ENCODE data around the gene SETD7.
"Not testable (repeated sequence)": the region's sequence is repeated elsewhere in the genome, so short reads cannot be mapped to it uniquely, and the experiment has no call there.

SETD7 gene

GRCh38 chr4:139470997-139471665, 84.9 kb downstream of the SETD7 start:
- H3K9me3 ChIP-seq (ENCODE audit: control insufficient read depth in 1 of 2, low read length in 2 of 2) = peaks cover 0 to 3% of the 10 kb centered on the region in 2 donors
- H3K27ac ChIP-seq (ENCODE audit: low read depth, low read length) = no peak overlapping the region
- no peak overlapping the region for H3K4me3 ChIP-seq (ENCODE audit: low read depth in 1 of 2, low read length in 2 of 2)
- H3K36me3 ChIP-seq (ENCODE audit: control insufficient read depth in 1 of 2, insufficient read depth in 2 of 2, low read length in 2 of 2) = peaks cover 0 to 12% of the 10 kb centered on the region in 2 donors
- no peaks in the 10 kb centered on the region for H3K27me3 ChIP-seq (ENCODE audit: control insufficient read depth in 1 of 2, insufficient read depth in 2 of 2, low read length in 2 of 2)
- H3K9ac ChIP-seq (ENCODE audit: low read depth in 1 of 2, low read length in 2 of 2) = no peak overlapping the region
- peaks cover 0 to 4% of the 10 kb centered on the region in 2 donors for H3K4me1 ChIP-seq (ENCODE audit: control insufficient read depth in 1 of 2, insufficient read depth in 2 of 2, low read length in 2 of 2)

GRCh38 chr4:139470295-139470694, 85.7 kb downstream of the SETD7 start:
- no peak overlapping the region for H3K27ac ChIP-seq (ENCODE audit: low read depth, low read length)
- peaks cover 0 to 4% of the 10 kb centered on the region in 2 donors for H3K4me1 ChIP-seq (ENCODE audit: control insufficient read depth in 1 of 2, insufficient read depth in 2 of 2, low read length in 2 of 2)
- no peak overlapping the region for H3K4me3 ChIP-seq (ENCODE audit: low read depth in 1 of 2, low read length in 2 of 2)
- H3K27me3 ChIP-seq (ENCODE audit: control insufficient read depth in 1 of 2, insufficient read depth in 2 of 2, low read length in 2 of 2) = no peaks in the 10 kb centered on the region
- peaks cover 0 to 12% of the 10 kb centered on the region in 2 donors for H3K36me3 ChIP-seq (ENCODE audit: control insufficient read depth in 1 of 2, insufficient read depth in 2 of 2, low read length in 2 of 2)
- H3K9me3 ChIP-seq (ENCODE audit: control insufficient read depth in 1 of 2, low read length in 2 of 2) = peaks cover 0 to 3% of the 10 kb centered on the region in 2 donors
- no peak overlapping the region for H3K9ac ChIP-seq (ENCODE audit: low read depth in 1 of 2, low read length in 2 of 2)

GRCh38 chr4:139469869-139470268, 86.2 kb downstream of the SETD7 start:
- H3K4me1 ChIP-seq (ENCODE audit: control insufficient read depth in 1 of 2, insufficient read depth in 2 of 2, low read length in 2 of 2) = peaks cover 0 to 4% of the 10 kb centered on the region in 2 donors
- H3K4me3 ChIP-seq (ENCODE audit: low read depth in 1 of 2, low read length in 2 of 2) = no peak overlapping the region
- H3K9me3 ChIP-seq (ENCODE audit: control insufficient read depth in 1 of 2, low read length in 2 of 2) = peaks cover 0 to 3% of the 10 kb centered on the region in 2 donors
- peaks cover 0 to 12% of the 10 kb centered on the region in 2 donors for H3K36me3 ChIP-seq (ENCODE audit: control insufficient read depth in 1 of 2, insufficient read depth in 2 of 2, low read length in 2 of 2)
- H3K27me3 ChIP-seq (ENCODE audit: control insufficient read depth in 1 of 2, insufficient read depth in 2 of 2, low read length in 2 of 2) = no peaks in the 10 kb centered on the region
- no peak overlapping the region for H3K9ac ChIP-seq (ENCODE audit: low read depth in 1 of 2, low read length in 2 of 2)
- H3K27ac ChIP-seq (ENCODE audit: low read depth, low read length) = no peak overlapping the region

- Histone ChIP-seq H3K4me1 (ENCODE audit: control insufficient read depth in 1 of 2, insufficient read depth in 2 of 2, low read length in 2 of 2) (peaks cover 0 to 4% of the 10 kb centered on the region in 2 donors), H3K36me3 (ENCODE audit: control insufficient read depth in 1 of 2, insufficient read depth in 2 of 2, low read length in 2 of 2) (peaks cover 0 to 12% of the 10 kb centered on the region in 2 donors), H3K27ac (ENCODE audit: low read depth, low read length) (no peak overlapping the region), H3K9ac (ENCODE audit: low read depth in 1 of 2, low read length in 2 of 2) (no peak overlapping the region), H3K27me3 (ENCODE audit: control insufficient read depth in 1 of 2, insufficient read depth in 2 of 2, low read length in 2 of 2) (no peaks in the 10 kb centered on the region), H3K4me3 (ENCODE audit: low read depth in 1 of 2, low read length in 2 of 2) (no peak overlapping the region), H3K9me3 (ENCODE audit: control insufficient read depth in 1 of 2, low read length in 2 of 2) (peaks cover 0 to 3% of the 10 kb centered on the region in 2 donors)
Observed at GRCh38 chr4:139469216-139469615, 86.8 kb downstream of the SETD7 start.

GRCh38 chr4:139468756-139469155, 87.3 kb downstream of the SETD7 start:
- not testable (repeated sequence) for H3K9me3 ChIP-seq (ENCODE audit: control insufficient read depth in 1 of 2, low read length in 2 of 2); H3K4me3 ChIP-seq (ENCODE audit: low read depth in 1 of 2, low read length in 2 of 2); H3K4me1 ChIP-seq (ENCODE audit: control insufficient read depth in 1 of 2, insufficient read depth in 2 of 2, low read length in 2 of 2); H3K27me3 ChIP-seq (ENCODE audit: control insufficient read depth in 1 of 2, insufficient read depth in 2 of 2, low read length in 2 of 2); H3K27ac ChIP-seq (ENCODE audit: low read depth, low read length); H3K9ac ChIP-seq (ENCODE audit: low read depth in 1 of 2, low read length in 2 of 2)
- H3K36me3 ChIP-seq (ENCODE audit: control insufficient read depth in 1 of 2, insufficient read depth in 2 of 2, low read length in 2 of 2) = peaks cover 0 to 12% of the 10 kb centered on the region in 2 donors

GRCh38 chr4:139465922-139466321, 90.1 kb downstream of the SETD7 start:
- Histone ChIP-seq H3K4me1 (ENCODE audit: control insufficient read depth in 1 of 2, insufficient read depth in 2 of 2, low read length in 2 of 2) (peaks cover 0 to 3% of the 10 kb centered on the region in 2 donors), H3K9me3 (ENCODE audit: control insufficient read depth in 1 of 2, low read length in 2 of 2) (peaks cover 0 to 3% of the 10 kb centered on the region in 2 donors), H3K27me3 (ENCODE audit: control insufficient read depth in 1 of 2, insufficient read depth in 2 of 2, low read length in 2 of 2) (no peaks in the 10 kb centered on the region), H3K27ac (ENCODE audit: low read depth, low read length) (no peak overlapping the region), H3K4me3 (ENCODE audit: low read depth in 1 of 2, low read length in 2 of 2) (no peak overlapping the region), H3K9ac (ENCODE audit: low read depth in 1 of 2, low read length in 2 of 2) (no peak overlapping the region), H3K36me3 (ENCODE audit: control insufficient read depth in 1 of 2, insufficient read depth in 2 of 2, low read length in 2 of 2) (peaks cover 0 to 2% of the 10 kb centered on the region in 2 donors)

GRCh38 chr4:139464512-139464911, 91.5 kb downstream of the SETD7 start:
- not testable (repeated sequence) for H3K4me3 ChIP-seq (ENCODE audit: low read depth in 1 of 2, low read length in 2 of 2); H3K36me3 ChIP-seq (ENCODE audit: control insufficient read depth in 1 of 2, insufficient read depth in 2 of 2, low read length in 2 of 2); H3K9me3 ChIP-seq (ENCODE audit: control insufficient read depth in 1 of 2, low read length in 2 of 2); H3K27me3 ChIP-seq (ENCODE audit: control insufficient read depth in 1 of 2, insufficient read depth in 2 of 2, low read length in 2 of 2); H3K27ac ChIP-seq (ENCODE audit: low read depth, low read length); H3K9ac ChIP-seq (ENCODE audit: low read depth in 1 of 2, low read length in 2 of 2); H3K4me1 ChIP-seq (ENCODE audit: control insufficient read depth in 1 of 2, insufficient read depth in 2 of 2, low read length in 2 of 2)

- peaks cover 23 to 30% of the 10 kb centered on the region in 2 donors for H3K4me1 ChIP-seq (ENCODE audit: control insufficient read depth in 1 of 2, insufficient read depth in 2 of 2, low read length in 2 of 2)
- peaks cover 0 to 2% of the 10 kb centered on the region in 2 donors for H3K36me3 ChIP-seq (ENCODE audit: control insufficient read depth in 1 of 2, insufficient read depth in 2 of 2, low read length in 2 of 2)
- H3K27ac ChIP-seq (ENCODE audit: low read depth, low read length) = no peak overlapping the region
- no peak overlapping the region for H3K9ac ChIP-seq (ENCODE audit: low read depth in 1 of 2, low read length in 2 of 2)
- no peaks in the 10 kb centered on the region for H3K27me3 ChIP-seq (ENCODE audit: control insufficient read depth in 1 of 2, insufficient read depth in 2 of 2, low read length in 2 of 2)
- no peaks in the 10 kb centered on the region for H3K9me3 ChIP-seq (ENCODE audit: control insufficient read depth in 1 of 2, low read length in 2 of 2)
- no peak overlapping the region for H3K4me3 ChIP-seq (ENCODE audit: low read depth in 1 of 2, low read length in 2 of 2)
Observed at GRCh38 chr4:139461022-139461628, 94.9 kb downstream of the SETD7 start.

GRCh38 chr4:139460565-139460964, 95.5 kb downstream of the SETD7 start:
- Histone ChIP-seq H3K36me3 (ENCODE audit: control insufficient read depth in 1 of 2, insufficient read depth in 2 of 2, low read length in 2 of 2) (peaks cover 0 to 2% of the 10 kb centered on the region in 2 donors), H3K27me3 (ENCODE audit: control insufficient read depth in 1 of 2, insufficient read depth in 2 of 2, low read length in 2 of 2) (no peaks in the 10 kb centered on the region), H3K4me3 (ENCODE audit: low read depth in 1 of 2, low read length in 2 of 2) (no peak overlapping the region), H3K9ac (ENCODE audit: low read depth in 1 of 2, low read length in 2 of 2) (no peak overlapping the region), H3K4me1 (ENCODE audit: control insufficient read depth in 1 of 2, insufficient read depth in 2 of 2, low read length in 2 of 2) (peaks cover 29 to 35% of the 10 kb centered on the region in 2 donors), H3K9me3 (ENCODE audit: control insufficient read depth in 1 of 2, low read length in 2 of 2) (no peaks in the 10 kb centered on the region), H3K27ac (ENCODE audit: low read depth, low read length) (no peak overlapping the region)

- H3K4me1 ChIP-seq (ENCODE audit: control insufficient read depth in 1 of 2, insufficient read depth in 2 of 2, low read length in 2 of 2) = peaks cover 35 to 46% of the 10 kb centered on the region in 2 donors
- H3K4me3 ChIP-seq (ENCODE audit: low read depth in 1 of 2, low read length in 2 of 2) = no peak overlapping the region
- peaks cover 0 to 2% of the 10 kb centered on the region in 2 donors for H3K36me3 ChIP-seq (ENCODE audit: control insufficient read depth in 1 of 2, insufficient read depth in 2 of 2, low read length in 2 of 2)
- no peak overlapping the region for H3K27ac ChIP-seq (ENCODE audit: low read depth, low read length)
- no peaks in the 10 kb centered on the region for H3K27me3 ChIP-seq (ENCODE audit: control insufficient read depth in 1 of 2, insufficient read depth in 2 of 2, low read length in 2 of 2)
- H3K9me3 ChIP-seq (ENCODE audit: control insufficient read depth in 1 of 2, low read length in 2 of 2) = no peaks in the 10 kb centered on the region
- H3K9ac ChIP-seq (ENCODE audit: low read depth in 1 of 2, low read length in 2 of 2) = no peak overlapping the region
Observed at GRCh38 chr4:139458999-139459398, 97.0 kb downstream of the SETD7 start.
